ENCODE data around the gene PTPN2. TPM values are rescaled to one million over a fixed set of nuclear protein-coding genes. Genes with fewer than 3 reads are reported as not detected.

Gene PTPN2
- total and polyA plus RNA-seq, 2 experiments from 2014 or later, result 49.9 to 65.5 TPM

GRCh38 chr18:12852566-12853315 lies 31.3 kb downstream of the PTPN2 start:
- peaks cover 18% of the 10 kb centered on the region for H3K36me3 Mint-ChIP-seq (ENCODE audit: low read depth)
- Histone ChIP-seq H3F3A (replicated peaks; ENCODE audit: low read depth) (no peaks in the 10 kb centered on the region), H2AFZ (no peak overlapping the region), H3K4me3 (no peak overlapping the region), H3K79me2 (replicated peaks; ENCODE audit: insufficient read depth) (peaks cover 76% of the 10 kb centered on the region), H3K27me3 (ENCODE audit: insufficient read depth) (no peaks in the 10 kb centered on the region), H3K4me1 (ENCODE audit: insufficient read depth) (peaks cover 9% of the 10 kb centered on the region; the same call in 1 of the 2 replicates), H3K27ac (ENCODE audit: low read depth) (no peak overlapping the region), H4K20me1 (replicated peaks; ENCODE audit: insufficient read depth) (peaks cover 14% of the 10 kb centered on the region; the same call in 1 of the 2 replicates), H3K4me2 (no peak overlapping the region), H3K36me3 (ENCODE audit: insufficient read depth) (no peaks in the 10 kb centered on the region), H3K9me2 (ENCODE audit: insufficient read depth) (no peaks in the 10 kb centered on the region)
- DNase-seq (ENCODE audit: low spot score) (no peak), ATAC-seq (no peak)
- TF ChIP-seq ZNF114 (CRISPR knock-in tag; IDR thresholded peaks at IDR 0.05) (no peak), CTCF (conservative IDR thresholded peaks at IDR 0.05; ENCODE audit: low read depth in 2 of 2) (no peak), EZH2phosphoT487 (IDR thresholded peaks at IDR 0.05; ENCODE audit: unreplicated experiment) (no peak), REST (IDR thresholded peaks at IDR 0.05; ENCODE audit: unreplicated experiment) (no peak), STAT1 (IDR thresholded peaks at IDR 0.05; ENCODE audit: unreplicated experiment) (no peak), CREB1 (CRISPR knock-in tag; IDR thresholded peaks at IDR 0.05; ENCODE audit: low read depth) (no peak), ZNF462 (CRISPR knock-in tag; IDR thresholded peaks at IDR 0.05) (no peak), POLR2AphosphoS5 (IDR thresholded peaks at IDR 0.05; ENCODE audit: low read depth) (no peak), NANOG (IDR thresholded peaks at IDR 0.05; ENCODE audit: borderline replicate concordance) (no peak), ETS1 (IDR thresholded peaks at IDR 0.05) (no peak), ZNF331 (CRISPR knock-in tag; IDR thresholded peaks at IDR 0.05; ENCODE audit: low read depth) (no peak), JUNB (IDR thresholded peaks at IDR 0.05; ENCODE audit: unreplicated experiment) (no peak), EZH2 (IDR thresholded peaks at IDR 0.05; ENCODE audit: low read depth, unreplicated experiment) (no peak)
- H3K4me3 Mint-ChIP-seq, result no peak overlapping the region
- H3K27ac Mint-ChIP-seq, result no peak overlapping the region
- H3K27me3 Mint-ChIP-seq (ENCODE audit: insufficient read depth, low read depth, poor library complexity), result peaks cover 1% of the 10 kb centered on the region
- no peaks in the 10 kb centered on the region; the same call in 2 of the 3 replicates for H3K9me3 Mint-ChIP-seq
- H3K4me1 Mint-ChIP-seq, result peaks cover 21% of the 10 kb centered on the region

Data from GM23338 (cell line).